GM18873 (cell line): ENCODE data around the gene GPRIN2.
"Not testable (repeated sequence)": the region's sequence is repeated elsewhere in the genome, so short reads cannot be mapped to it uniquely, and the experiment has no call there.

Experiments used
- ATAC-seq: cut with Tn5 transposase; IDR thresholded peaks from one replicate; pipeline ENCODE4 v1.9.1; 2021; ENCODE audit warnings: mild to moderate bottlenecking, moderate library complexity, moderate number of reproducible peaks; ENCODE audit not compliant: unreplicated experiment, low FRiP score

GPRIN2 gene

DNA sequence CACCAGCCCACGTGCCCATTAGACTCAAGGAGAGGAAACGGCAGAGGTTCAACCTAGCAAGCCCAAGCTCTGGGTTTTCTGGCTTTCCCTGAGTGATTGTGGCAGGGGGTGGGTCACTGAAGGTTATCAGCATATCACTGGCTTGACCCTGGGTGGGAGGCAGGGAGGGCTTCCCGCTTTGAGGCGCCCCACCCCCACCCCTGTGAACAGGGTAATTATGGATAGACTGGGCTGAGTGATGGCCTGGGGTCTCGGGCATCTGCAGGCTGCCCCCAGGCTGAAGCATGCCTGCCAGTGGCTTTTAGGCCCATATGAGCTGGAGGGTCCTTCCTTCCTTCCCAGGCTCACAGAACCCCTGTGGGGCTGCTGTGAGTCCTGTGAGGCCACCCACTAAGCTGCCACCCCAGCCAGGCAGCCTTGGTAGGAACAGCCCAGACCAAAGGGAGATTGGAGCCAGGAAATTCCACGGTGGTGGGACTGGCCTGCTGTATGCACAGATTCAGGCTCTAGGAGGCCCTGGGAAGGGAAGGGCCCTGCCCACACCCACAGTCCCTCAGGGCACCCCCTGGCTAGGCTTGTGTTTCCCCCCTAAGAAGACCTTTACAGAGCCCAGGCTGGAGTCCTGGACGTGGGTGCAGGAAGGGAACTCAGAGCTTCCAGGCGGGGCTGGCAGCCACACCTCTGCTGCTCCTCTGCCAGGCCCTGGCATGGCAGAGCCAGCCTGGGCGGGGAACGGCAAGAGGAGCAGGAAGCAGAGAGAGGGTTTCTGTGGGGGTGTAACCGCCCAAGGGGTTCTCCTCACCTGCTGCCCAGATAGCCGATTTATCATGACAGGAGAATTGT, 33.1 kb downstream of the GPRIN2 start:
- ATAC-seq: no peak

DNA sequence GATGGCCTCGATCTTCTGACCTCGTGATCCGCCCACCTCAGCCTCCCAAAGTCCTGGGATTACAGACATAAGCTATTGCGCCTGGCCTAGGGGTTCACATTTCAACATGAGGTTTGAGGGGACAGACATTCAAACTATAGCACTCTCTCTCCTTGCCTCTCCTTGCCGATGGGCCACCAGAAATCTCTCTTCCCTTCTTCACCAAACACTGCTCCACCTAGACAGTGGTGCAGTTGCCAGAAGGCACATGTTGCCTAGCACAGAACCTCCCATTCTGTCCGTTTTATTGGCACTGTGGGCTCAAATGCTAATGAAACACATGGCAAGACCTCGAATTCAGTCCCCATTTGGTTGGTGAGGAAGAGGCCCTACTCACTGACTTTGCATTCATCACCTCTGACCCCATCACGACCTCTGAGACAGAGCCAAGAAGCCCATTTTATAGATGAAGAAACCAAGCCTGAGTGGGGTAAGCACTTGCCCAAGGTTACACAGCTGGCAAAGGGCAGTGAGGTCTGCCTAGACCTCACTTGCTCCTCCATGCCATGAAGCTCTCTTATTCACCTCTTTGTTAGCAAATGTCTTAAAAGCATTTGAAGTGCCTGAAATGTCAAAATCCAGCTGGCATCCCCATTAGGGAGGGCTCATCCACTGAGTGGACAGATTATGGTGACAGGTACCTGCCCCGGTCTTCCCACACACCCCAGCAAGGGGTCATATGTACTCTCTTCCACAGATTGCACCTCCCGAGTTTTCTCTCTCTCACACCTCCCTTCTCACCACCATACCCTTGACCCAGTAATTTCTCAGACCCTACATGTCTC, 34.0 kb downstream of the GPRIN2 start:
- no peak for ATAC-seq

GRCh38 chr10:46520941-46521340, 35.5 kb downstream of the GPRIN2 start:
- no peak for ATAC-seq

DNA sequence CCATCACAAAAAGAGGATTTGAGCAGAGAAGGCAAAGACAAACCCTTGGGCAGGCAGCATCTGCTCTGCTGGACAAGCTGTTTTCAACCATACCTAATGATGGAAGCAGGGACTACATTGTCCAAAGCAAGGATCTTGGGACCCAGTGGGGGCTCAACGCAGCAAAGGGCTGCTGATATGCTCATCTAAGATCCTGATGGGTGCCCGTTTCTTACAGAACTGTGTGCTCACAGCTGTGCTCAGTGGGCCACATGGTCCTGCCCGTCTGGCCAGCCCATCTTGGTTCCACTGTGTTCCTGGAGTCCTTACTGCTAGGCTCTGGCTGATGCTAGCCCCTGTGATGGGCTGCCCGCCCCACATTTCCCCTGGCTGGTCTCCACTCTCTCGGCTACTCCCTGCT, 36.1 kb downstream of the GPRIN2 start:
- no peak for ATAC-seq

DNA sequence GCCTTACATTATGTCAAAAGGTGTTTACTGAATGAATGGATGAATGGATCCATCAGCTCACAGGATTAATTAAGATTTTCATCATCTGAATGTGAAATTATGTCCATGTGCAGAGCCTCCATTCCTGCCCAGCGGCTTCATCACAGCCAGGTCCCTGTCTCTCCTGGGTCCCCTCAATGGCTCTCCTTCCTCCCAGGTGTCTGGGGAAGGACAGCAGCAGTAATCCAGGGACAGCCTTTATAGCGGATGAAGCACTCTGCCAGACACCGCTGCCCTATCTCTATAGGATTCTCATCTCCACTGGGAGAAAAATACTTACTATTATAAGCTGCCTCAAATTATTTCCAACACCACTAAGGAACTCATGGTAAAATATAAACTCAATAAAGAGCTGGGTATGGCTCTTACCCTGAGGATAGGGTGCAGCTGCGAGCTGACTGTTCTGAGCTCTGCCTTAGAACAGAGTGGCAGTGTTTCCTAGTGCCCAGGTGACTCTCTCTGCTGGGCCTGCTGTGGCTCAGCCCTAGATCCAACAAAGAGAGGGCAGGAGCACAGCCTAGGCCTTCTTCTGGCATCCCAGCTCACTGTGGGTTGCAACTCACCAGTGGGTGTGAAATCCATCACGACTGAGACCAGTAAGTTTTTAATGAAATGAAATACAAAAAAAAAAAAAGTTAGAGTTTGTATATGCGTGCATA, 38.3 kb downstream of the GPRIN2 start:
- no peak for ATAC-seq

- ATAC-seq: no peak
These were observed 38.9 kb downstream of the GPRIN2 start for GRCh38 chr10:46517541-46517940.

GRCh38 chr10:46516660-46517416, 39.6 kb downstream of the GPRIN2 start:
- ATAC-seq: no peak

- ATAC-seq: no peak
These were observed 40.7 kb downstream of the GPRIN2 start for GRCh38 chr10:46515793-46516192.

- no peak for ATAC-seq
These were observed 41.1 kb downstream of the GPRIN2 start for GRCh38 chr10:46515366-46515765.

DNA sequence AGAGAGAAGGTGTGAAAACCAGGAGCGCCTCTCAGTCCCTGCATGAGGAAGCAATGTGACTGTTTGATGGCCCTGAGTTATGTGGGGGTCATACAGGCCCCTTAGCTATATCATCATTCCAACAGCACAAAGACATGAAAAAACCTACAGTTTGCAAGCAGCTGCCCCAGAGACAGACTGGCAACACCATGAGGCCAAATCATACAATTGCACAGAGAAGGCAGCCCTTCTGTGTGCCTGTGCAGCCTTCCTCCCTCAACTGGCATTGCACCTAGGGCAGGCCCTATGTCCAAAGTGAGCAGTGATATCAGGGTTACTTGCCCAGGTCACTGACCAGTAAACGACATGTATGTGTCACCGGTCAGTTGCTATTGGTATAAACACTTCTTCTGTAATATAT, 41.6 kb downstream of the GPRIN2 start:
- no peak for ATAC-seq

DNA sequence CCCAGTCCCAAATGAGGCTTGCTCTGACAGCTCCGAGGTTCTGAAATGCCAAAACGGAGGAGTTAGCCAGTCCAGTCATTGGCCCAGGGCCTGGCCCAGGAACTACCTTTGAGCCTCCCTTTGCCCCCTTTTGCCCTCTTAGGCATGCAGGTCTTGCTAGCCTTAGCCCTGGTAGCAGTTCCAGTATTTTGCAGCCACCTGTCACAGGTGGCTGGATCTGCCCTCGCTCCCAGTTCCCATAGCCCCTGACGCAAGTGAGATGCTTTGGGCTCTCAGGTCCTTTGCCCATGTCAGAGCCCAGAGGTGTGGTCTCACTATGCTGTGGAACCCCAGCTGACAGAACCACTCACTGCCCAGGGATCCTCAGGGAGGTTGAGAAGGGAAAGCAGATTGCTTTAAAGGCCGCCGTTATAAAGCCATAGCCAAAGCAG, 42.0 kb downstream of the GPRIN2 start:
- no peak for ATAC-seq

DNA sequence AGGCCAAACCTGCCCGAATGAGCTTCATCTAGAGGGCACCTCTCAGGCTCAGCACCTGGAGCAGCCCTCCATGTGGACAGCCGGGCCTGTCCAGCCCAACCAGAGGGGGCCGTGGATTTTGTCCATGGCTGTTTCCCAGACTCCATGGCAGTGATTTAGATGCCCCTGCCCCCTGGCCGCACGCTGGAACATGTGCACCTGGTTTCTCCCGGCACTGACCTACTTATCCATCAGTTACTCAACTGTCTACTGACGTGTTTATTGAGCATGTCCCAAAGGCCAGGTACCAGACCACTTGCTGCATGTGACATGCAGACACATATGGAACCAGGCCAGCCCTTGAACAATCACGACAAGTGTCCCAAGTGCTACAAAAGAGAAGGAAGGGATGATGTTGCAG, 43.1 kb downstream of the GPRIN2 start:
- ATAC-seq: not testable (repeated sequence)

GRCh38 chr10:46512725-46513124, 43.7 kb downstream of the GPRIN2 start:
- not testable (repeated sequence) for ATAC-seq

DNA sequence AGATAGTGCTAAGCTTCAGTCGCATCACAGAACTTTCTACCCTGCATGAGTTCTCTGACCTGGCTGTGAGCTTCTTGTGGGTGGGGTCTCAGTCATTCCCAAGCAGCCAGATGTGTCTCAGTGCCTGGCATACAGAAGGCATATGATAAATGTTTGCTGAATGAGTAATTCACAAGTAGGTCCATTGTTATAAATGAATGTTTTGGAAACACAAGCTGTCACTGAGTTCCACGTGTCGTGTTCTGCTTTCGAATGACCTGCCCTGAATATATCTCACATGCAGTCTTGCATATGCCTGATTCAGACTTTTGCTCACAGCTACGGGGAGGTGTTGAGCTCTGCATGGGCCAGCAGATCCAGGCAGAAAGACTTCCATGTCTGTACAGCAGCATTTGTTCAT, 44.5 kb downstream of the GPRIN2 start:
- not testable (repeated sequence) for ATAC-seq
